ENCODE results near the gene AHCTF1.

DNA sequence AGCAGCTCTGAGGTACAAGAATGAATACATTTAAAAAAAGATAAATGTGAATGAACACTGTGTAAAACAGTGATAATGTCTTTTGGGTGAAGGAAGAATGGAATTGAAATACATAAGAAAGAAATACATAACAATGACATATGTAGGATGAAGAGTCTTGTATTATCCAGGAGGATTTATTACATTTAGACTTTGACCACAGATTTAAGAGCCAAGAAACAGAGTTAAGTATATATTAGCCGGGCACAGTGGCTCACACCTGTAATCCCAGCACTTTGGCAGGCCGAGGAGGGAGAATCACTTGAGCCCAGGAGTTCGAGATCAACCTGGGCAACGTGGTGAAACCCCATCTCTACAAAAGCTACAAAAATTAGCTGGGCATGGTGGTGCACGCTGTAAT is 127.9 kb downstream of the AHCTF1 start:
- no peak for TF ChIP-seq POLR2A (IDR thresholded peaks at IDR 0.05)
- no peak for TF ChIP-seq POLR2AphosphoS5 (IDR thresholded peaks at IDR 0.05)
